Lung microvascular endothelial cell (primary cell): Measurements from ENCODE around the gene BCAT1. TPM values are rescaled to one million over a fixed set of nuclear protein-coding genes. Genes with fewer than 3 reads are reported as not detected.
"Not testable (repeated sequence)": the region's sequence is repeated elsewhere in the genome, so short reads cannot be mapped to it uniquely, and the experiment has no call there.

Experiments used
- DNase-seq, 2 donors: peaks; one replicate each; pipeline versions ENCODE4 v3.0.0 to v3.0.0-alpha.2; 2010; ENCODE audit warnings: low read depth in 2 of 2
- total RNA-seq: library from RNA; depleted of rRNA; stranded (reverse); fragments of >200 nt; gene quantifications from 2 replicates; pipeline ENCODE4 v1.2.1, GENCODE V29; 2014

The BCAT1 gene
- total RNA-seq, 1 donor from 2014 or later: 68.3 TPM

- no peak for DNase-seq
Measured at GRCh38 chr12:24818351-24818750, 130.6 kb downstream of the BCAT1 start.

GRCh38 chr12:24815114-24815423 is 133.8 kb downstream of the BCAT1 start:
- no peak for DNase-seq

- no peak for DNase-seq
Measured at GRCh38 chr12:24814379-24815113, 134.4 kb downstream of the BCAT1 start.

- no peak for DNase-seq
Measured at GRCh38 chr12:24810378-24810777, 138.5 kb downstream of the BCAT1 start.

GRCh38 chr12:24809306-24809705 is 139.6 kb downstream of the BCAT1 start:
- DNase-seq: not testable (repeated sequence)

GRCh38 chr12:24808651-24809050 is 140.2 kb downstream of the BCAT1 start:
- DNase-seq: no peak

GRCh38 chr12:24806386-24806785 is 142.5 kb downstream of the BCAT1 start:
- DNase-seq: no peak

- no peak for DNase-seq
Measured at GRCh38 chr12:24803430-24804245, 145.3 kb downstream of the BCAT1 start.

- no peak for DNase-seq
Measured at GRCh38 chr12:24798335-24798734, 150.6 kb downstream of the BCAT1 start.

- no peak for DNase-seq
Measured at GRCh38 chr12:24797901-24798300, 151.0 kb downstream of the BCAT1 start.

GRCh38 chr12:24796876-24797275 is 152.0 kb downstream of the BCAT1 start:
- DNase-seq: no peak

- DNase-seq: peak; percentile 16 to 43
Measured at GRCh38 chr12:24795699-24796347, 153.1 kb downstream of the BCAT1 start.

GRCh38 chr12:24791622-24792021 is 157.3 kb downstream of the BCAT1 start:
- no peak for DNase-seq

- DNase-seq: no peak
Measured at GRCh38 chr12:24788886-24789285, 160.0 kb downstream of the BCAT1 start.

- no peak for DNase-seq
Measured at GRCh38 chr12:24780697-24781368, 168.1 kb downstream of the BCAT1 start.

- DNase-seq: peak; percentile 42 to 58
Measured at GRCh38 chr12:24778486-24779304, 170.2 kb downstream of the BCAT1 start.

- DNase-seq: no peak
Measured at GRCh38 chr12:24777359-24777758, 171.5 kb downstream of the BCAT1 start.

GRCh38 chr12:24776861-24777260 is 172.0 kb downstream of the BCAT1 start:
- no peak for DNase-seq

- no peak for DNase-seq
Measured at GRCh38 chr12:24775073-24775472, 173.8 kb downstream of the BCAT1 start.

- no peak for DNase-seq
Measured at GRCh38 chr12:24773996-24774395, 174.9 kb downstream of the BCAT1 start.

GRCh38 chr12:24772813-24773212 is 176.1 kb downstream of the BCAT1 start:
- DNase-seq: no peak
